Panc1 (cell line): ENCODE data around the gene LRFN2. TPM values are rescaled to one million over a fixed set of nuclear protein-coding genes. Genes with fewer than 3 reads are reported as not detected.

ENCODE experiments used
- ATAC-seq: fragments of 200-7000 bp; cut with Tn5 transposase; 2 replicates; pipeline ENCODE4 v1.9.1; 2020; ENCODE audit warnings: mild to moderate bottlenecking, moderate library complexity
- BruUV-seq: library from RNA; stranded (reverse); fragments of 400-500 nt; replicated peaks from 2 replicates; lab custom pipeline; 2021; lab: Mats Ljungman, UMichigan
- CTCF ChIA-PET: fragments of 300-600 bp; sonication (Branson Sonifier 250); formaldehyde crosslinking; loops from one replicate; lab custom pipeline; 2022; ENCODE audit warnings: antibody characterized with exemption; lab: Charles Lee
- POLR2A ChIA-PET: fragments of 300-600 bp; sonication (Branson Sonifier 250); formaldehyde crosslinking; loops from one replicate; lab custom pipeline; 2022; ENCODE audit warnings: antibody characterized with exemption; lab: Charles Lee
- DNase-seq: peaks from one replicate; pipeline ENCODE4 v3.0.0-alpha.2; 2010; ENCODE audit warnings: low read depth, low spot score
- H3K27ac ChIP-seq: 2 replicates; pipeline ENCODE4 v1.5.1; 2011; ENCODE audit warnings: mild to moderate bottlenecking, low read length, inconsistent platforms
- H3K27me3 ChIP-seq: fragments of 200-500 bp; sonication (Bioruptor generic); 2 replicates; pipeline ENCODE4 v1.6.0; 2014; ENCODE audit warnings: low read length, inconsistent platforms; ENCODE audit not compliant: control insufficient read depth, insufficient read depth
- H3K36me3 ChIP-seq: fragments of 200-500 bp; sonication (Bioruptor generic); 2 replicates; pipeline ENCODE4 v1.5.1; 2014; ENCODE audit warnings: inconsistent platforms, mild to moderate bottlenecking, low read length, moderate library complexity; ENCODE audit not compliant: control insufficient read depth, insufficient read depth
- H3K4me1 ChIP-seq: 2 replicates; pipeline ENCODE4 v1.5.1; 2011; ENCODE audit warnings: inconsistent platforms, mild to moderate bottlenecking, low read length, moderate library complexity; ENCODE audit not compliant: control insufficient read depth, insufficient read depth
- H3K4me3 ChIP-seq, 2 experiments: 2 replicates each; pipeline ENCODE4 v1.5.1; 2011 to 2012; ENCODE audit warnings: low read depth in 2 of 2, low read length in 2 of 2, mild to moderate bottlenecking in 2 of 2, inconsistent platforms in 1 of 2, moderate library complexity in 1 of 2
- H3K9me3 ChIP-seq: fragments of 200-500 bp; sonication (Bioruptor generic); 2 replicates; pipeline ENCODE4 v1.5.1; 2014; ENCODE audit warnings: low read depth, mild to moderate bottlenecking, inconsistent platforms, low read length, moderate library complexity; ENCODE audit not compliant: control insufficient read depth, insufficient read depth
- CTCF ChIP-seq: fragments of 450-650 bp; IDR thresholded peaks from 2 replicates; pipeline ENCODE4 v1.5.1; 2017; ENCODE audit warnings: mild to moderate bottlenecking
- POLR2AphosphoS5 ChIP-seq: IDR thresholded peaks from 2 replicates; pipeline ENCODE4 v1.6.1; 2012; ENCODE audit warnings: mild to moderate bottlenecking, low read depth, low read length, moderate library complexity
- REST ChIP-seq, 2 experiments: IDR thresholded peaks; 2 replicates each; pipeline ENCODE4 v1.6.1; 2011 to 2012; ENCODE audit warnings: low read depth in 2 of 2, control low read depth in 1 of 2, low read length in 1 of 2, mild to moderate bottlenecking in 1 of 2, moderate library complexity in 1 of 2; ENCODE audit not compliant: insufficient read depth in 1 of 2
- SIN3A ChIP-seq: IDR thresholded peaks from 2 replicates; pipeline ENCODE4 v1.6.1; 2012; ENCODE audit warnings: low read depth, mild to moderate bottlenecking, low read length, moderate library complexity, borderline replicate concordance; ENCODE audit not compliant: insufficient read depth
- TCF7L2 ChIP-seq: IDR thresholded peaks from 2 replicates; pipeline ENCODE4 v1.6.1; 2011; ENCODE audit warnings: mild to moderate bottlenecking, low read depth, low read length, inconsistent platforms
- in situ Hi-C: cut with HindIII; loops from 2 replicates; pipeline ENCODE4 v1.10.0; 2016; ENCODE audit warnings: low sequenced_read_pairs, low pct_unique_long_range_greater_than_20kb
- intact Hi-C: fragments of 100-400 bp; cut with micrococcal nuclease; formaldehyde crosslinking; loops from one replicate; pipeline ENCODE4 v1.10.0; 2022; ENCODE audit not compliant: unreplicated experiment
- total RNA-seq: library from RNA; stranded (reverse); gene quantifications from one replicate; pipeline ENCODE4 v1.2.1, GENCODE V29; 2021; ENCODE audit not compliant: unreplicated experiment

The LRFN2 gene
- total RNA-seq, 1 experiment from 2014 or later = 0.05 TPM

GRCh38 chr6:40409716-40410397, 177.3 kb downstream of the LRFN2 start:
- no peak for DNase-seq
- ChIA-PET CTCF (no interaction called here), POLR2A (no interaction called here)
- in situ Hi-C loops (no loop called here), intact Hi-C loops (no loop called here)
- H3K4me1 ChIP-seq = no peaks in the 10 kb centered on the region
- H3K36me3 ChIP-seq = no peaks in the 10 kb centered on the region
- no peaks in the 10 kb centered on the region; the same call in 1 of the 2 replicates for H3K27me3 ChIP-seq
- H3K27ac ChIP-seq = no peak overlapping the region
- ATAC-seq = no peak
- BruUV-seq = no TSS peak
- no peak overlapping the region for H3K4me3 ChIP-seq
- TF ChIP-seq POLR2AphosphoS5 = no peak
- no peak for TF ChIP-seq SIN3A
- TF ChIP-seq TCF7L2 = no peak
- no peak for TF ChIP-seq REST (IDR thresholded peaks at IDR 0.05; ENCODE audit: insufficient read depth in 1 of 2, low read depth in 2 of 2, low read length in 1 of 2)
- TF ChIP-seq CTCF = no peak
- no peaks in the 10 kb centered on the region for H3K9me3 ChIP-seq

- ChIA-PET CTCF (no interaction called here), POLR2A (no interaction called here)
- in situ Hi-C loops = no loop called here
- no peak for DNase-seq
- no peak overlapping the region for H3K27ac ChIP-seq
- no peak overlapping the region for H3K4me3 ChIP-seq
- ATAC-seq = no peak
- H3K27me3 ChIP-seq = no peaks in the 10 kb centered on the region; the same call in 1 of the 2 replicates
- BruUV-seq = no TSS peak
- H3K9me3 ChIP-seq = no peaks in the 10 kb centered on the region
- no peaks in the 10 kb centered on the region for H3K36me3 ChIP-seq
- intact Hi-C loops = no loop called here
- TF ChIP-seq REST (IDR thresholded peaks at IDR 0.05; ENCODE audit: insufficient read depth in 1 of 2, low read depth in 2 of 2, low read length in 1 of 2) (no peak), POLR2AphosphoS5 (no peak), SIN3A (no peak), TCF7L2 (no peak), CTCF (no peak)
- no peaks in the 10 kb centered on the region for H3K4me1 ChIP-seq
Measured at GRCh38 chr6:40408786-40409542, 178.2 kb downstream of the LRFN2 start.
